ENCODE data around the gene UVRAG. TPM values are rescaled to one million over a fixed set of nuclear protein-coding genes. Genes with fewer than 3 reads are reported as not detected.

UVRAG gene
- total RNA-seq, 2 experiments from 2014 or later, result 16.5 to 19.5 TPM

GRCh38 chr11:75790986-75791385 is 24.0 kb upstream of the UVRAG start:
- Mint-ChIP-seq H3K27me3 (no peaks in the 10 kb centered on the region), H3K4me1 (ENCODE audit: low read depth) (no peaks in the 10 kb centered on the region), H3K4me3 (no peak overlapping the region), H3K27ac (no peak overlapping the region), H3K9me3 (no peaks in the 10 kb centered on the region), H3K36me3 (ENCODE audit: low read depth) (no peaks in the 10 kb centered on the region)
- H3K27me3 ChIP-seq (ENCODE audit: control insufficient read depth in 1 of 2, insufficient read depth in 2 of 2, low read length in 2 of 2), result no peaks in the 10 kb centered on the region
- no peak for TF ChIP-seq CTCF (IDR thresholded peaks at IDR 0.05)
- POLR2A ChIA-PET, result no interaction called here
- H3K9me3 ChIP-seq (ENCODE audit: control insufficient read depth in 1 of 2, insufficient read depth in 1 of 2, low read length in 2 of 2), result no peaks in the 10 kb centered on the region
- CTCF ChIA-PET, result no interaction called here
- H3K27ac ChIP-seq (ENCODE audit: low read depth in 1 of 2, low read length in 2 of 2), result no peak overlapping the region
- DNase-seq (no peak), ATAC-seq (ENCODE audit: poor library complexity) (no peak)
- H3K4me3 ChIP-seq (ENCODE audit: low read length), result no peak overlapping the region
- no peaks in the 10 kb centered on the region for H3K36me3 ChIP-seq (ENCODE audit: insufficient read depth, low read length)
- intact Hi-C loops (cut with DNase I, micrococcal nuclease), result no loop called here
- H3K4me1 ChIP-seq (ENCODE audit: insufficient read depth, low read length), result no peaks in the 10 kb centered on the region

GRCh38 chr11:75792127-75792731 is 22.8 kb upstream of the UVRAG start:
- intact Hi-C loops (cut with DNase I, micrococcal nuclease), result no loop called here
- TF ChIP-seq CTCF (IDR thresholded peaks at IDR 0.05), result no peak
- Histone ChIP-seq H3K36me3 (ENCODE audit: insufficient read depth, low read length) (no peaks in the 10 kb centered on the region), H3K27me3 (ENCODE audit: control insufficient read depth in 1 of 2, insufficient read depth in 2 of 2, low read length in 2 of 2) (no peaks in the 10 kb centered on the region), H3K4me1 (ENCODE audit: insufficient read depth, low read length) (no peaks in the 10 kb centered on the region), H3K9me3 (ENCODE audit: control insufficient read depth in 1 of 2, insufficient read depth in 1 of 2, low read length in 2 of 2) (no peaks in the 10 kb centered on the region), H3K4me3 (ENCODE audit: low read length) (no peak overlapping the region), H3K27ac (ENCODE audit: low read depth in 1 of 2, low read length in 2 of 2) (no peak overlapping the region)
- H3K4me1 Mint-ChIP-seq (ENCODE audit: low read depth), result no peaks in the 10 kb centered on the region
- H3K27me3 Mint-ChIP-seq, result no peaks in the 10 kb centered on the region
- H3K9me3 Mint-ChIP-seq, result no peaks in the 10 kb centered on the region
- POLR2A ChIA-PET, result no interaction called here
- H3K36me3 Mint-ChIP-seq (ENCODE audit: low read depth), result no peaks in the 10 kb centered on the region
- H3K27ac Mint-ChIP-seq, result no peak overlapping the region
- no peak overlapping the region for H3K4me3 Mint-ChIP-seq
- ATAC-seq (ENCODE audit: poor library complexity) (no peak), DNase-seq (no peak)
- CTCF ChIA-PET, result no interaction called here

- no peak overlapping the region for H3K27ac Mint-ChIP-seq
- DNase-seq (no peak), ATAC-seq (ENCODE audit: poor library complexity) (no peak)
- H3K4me1 ChIP-seq (ENCODE audit: insufficient read depth, low read length), result no peaks in the 10 kb centered on the region
- no peaks in the 10 kb centered on the region for H3K27me3 ChIP-seq (ENCODE audit: control insufficient read depth in 1 of 2, insufficient read depth in 2 of 2, low read length in 2 of 2)
- H3K27me3 Mint-ChIP-seq, result no peaks in the 10 kb centered on the region
- H3K4me3 Mint-ChIP-seq, result no peak overlapping the region
- no peaks in the 10 kb centered on the region for H3K9me3 Mint-ChIP-seq
- H3K36me3 ChIP-seq (ENCODE audit: insufficient read depth, low read length), result no peaks in the 10 kb centered on the region
- ChIA-PET CTCF (interaction anchor here (0.5 kb wide), 1 partner anchor 1676 kb away, joined by 3 read pairs; no protein-coding TSS in a partner anchor), POLR2A (no interaction called here)
- no peak overlapping the region for H3K27ac ChIP-seq (ENCODE audit: low read depth in 1 of 2, low read length in 2 of 2)
- TF ChIP-seq CTCF (IDR thresholded peaks at IDR 0.05), result no peak
- no peaks in the 10 kb centered on the region for H3K36me3 Mint-ChIP-seq (ENCODE audit: low read depth)
- no peak overlapping the region for H3K4me3 ChIP-seq (ENCODE audit: low read length)
- no peaks in the 10 kb centered on the region for H3K4me1 Mint-ChIP-seq (ENCODE audit: low read depth)
- H3K9me3 ChIP-seq (ENCODE audit: control insufficient read depth in 1 of 2, insufficient read depth in 1 of 2, low read length in 2 of 2), result no peaks in the 10 kb centered on the region
- intact Hi-C loops (cut with DNase I, micrococcal nuclease), result no loop called here
These were observed 21.8 kb upstream of the UVRAG start for GRCh38 chr11:75792997-75793800.

All from CD4-positive, alpha-beta T cell (primary cell).